ENCODE data around the gene LRMDA. TPM values are rescaled to one million over a fixed set of nuclear protein-coding genes. Genes with fewer than 3 reads are reported as not detected.
A peak's percentile ranks its signal among the peaks of the same experiment; 100 is the strongest.
"Not testable (repeated sequence)": the region's sequence is repeated elsewhere in the genome, so short reads cannot be mapped to it uniquely, and the experiment has no call there.

Gene LRMDA
- total and polyA plus RNA-seq, 2 donors from 2014 or later = 23.2 to 48.6 TPM

DNA sequence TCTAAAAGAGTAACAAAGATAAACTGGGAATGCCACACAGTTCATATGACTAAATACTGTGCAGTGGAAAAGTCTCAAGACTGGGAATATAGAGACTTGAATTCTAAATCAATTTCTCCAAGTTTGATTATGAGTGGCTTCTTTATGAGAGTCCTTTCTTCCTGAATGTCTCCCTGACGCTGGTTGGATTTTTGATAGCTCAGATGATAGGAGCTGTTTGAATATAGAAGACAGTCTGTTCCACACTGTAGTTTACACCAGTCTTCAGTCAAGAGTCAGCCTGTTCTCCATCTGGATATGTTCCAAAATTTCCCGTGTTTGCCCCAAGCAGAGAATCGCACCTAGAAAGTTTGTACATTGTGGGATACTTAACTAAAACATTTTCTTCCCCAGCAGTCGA lies 173.7 kb downstream of the LRMDA start:
- Histone ChIP-seq H3K4me1 (ENCODE audit: control insufficient read depth in 2 of 3, insufficient read depth in 2 of 3, low read depth in 1 of 3, low read length in 3 of 3) (peaks cover 0 to 18% (median 10%) of the 10 kb centered on the region in 3 donors), H3K36me3 (ENCODE audit: control insufficient read depth in 2 of 3, insufficient read depth in 3 of 3, low read length in 3 of 3) (no peaks in the 10 kb centered on the region), H3K27me3 (ENCODE audit: control insufficient read depth, insufficient read depth, low read length) (no peaks in the 10 kb centered on the region), H3K27ac (ENCODE audit: low read depth in 2 of 2, low read length in 2 of 2) (peak overlapping the region in 1 of 2 donors; percentile 25), H3K9ac (ENCODE audit: low read length in 3 of 3) (no peak overlapping the region), H3K4me3 (ENCODE audit: low read length in 3 of 3) (no peak overlapping the region), H3K9me3 (ENCODE audit: control insufficient read depth in 2 of 3, insufficient read depth in 1 of 3, low read length in 3 of 3) (no peaks in the 10 kb centered on the region)
- DNase-seq (no peak), FAIRE-seq (no peak)
- intact Hi-C loops (cut with DNase I) = no loop called here
- TF ChIP-seq, protein P1, sequence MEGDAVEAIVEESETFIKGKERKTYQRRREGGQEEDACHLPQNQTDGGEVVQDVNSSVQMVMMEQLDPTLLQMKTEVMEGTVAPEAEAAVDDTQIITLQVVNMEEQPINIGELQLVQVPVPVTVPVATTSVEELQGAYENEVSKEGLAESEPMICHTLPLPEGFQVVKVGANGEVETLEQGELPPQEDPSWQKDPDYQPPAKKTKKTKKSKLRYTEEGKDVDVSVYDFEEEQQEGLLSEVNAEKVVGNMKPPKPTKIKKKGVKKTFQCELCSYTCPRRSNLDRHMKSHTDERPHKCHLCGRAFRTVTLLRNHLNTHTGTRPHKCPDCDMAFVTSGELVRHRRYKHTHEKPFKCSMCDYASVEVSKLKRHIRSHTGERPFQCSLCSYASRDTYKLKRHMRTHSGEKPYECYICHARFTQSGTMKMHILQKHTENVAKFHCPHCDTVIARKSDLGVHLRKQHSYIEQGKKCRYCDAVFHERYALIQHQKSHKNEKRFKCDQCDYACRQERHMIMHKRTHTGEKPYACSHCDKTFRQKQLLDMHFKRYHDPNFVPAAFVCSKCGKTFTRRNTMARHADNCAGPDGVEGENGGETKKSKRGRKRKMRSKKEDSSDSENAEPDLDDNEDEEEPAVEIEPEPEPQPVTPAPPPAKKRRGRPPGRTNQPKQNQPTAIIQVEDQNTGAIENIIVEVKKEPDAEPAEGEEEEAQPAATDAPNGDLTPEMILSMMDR (IDR thresholded peaks at IDR 0.05; ENCODE audit: borderline replicate concordance, extremely low read depth, insufficient read depth) = no peak

DNA sequence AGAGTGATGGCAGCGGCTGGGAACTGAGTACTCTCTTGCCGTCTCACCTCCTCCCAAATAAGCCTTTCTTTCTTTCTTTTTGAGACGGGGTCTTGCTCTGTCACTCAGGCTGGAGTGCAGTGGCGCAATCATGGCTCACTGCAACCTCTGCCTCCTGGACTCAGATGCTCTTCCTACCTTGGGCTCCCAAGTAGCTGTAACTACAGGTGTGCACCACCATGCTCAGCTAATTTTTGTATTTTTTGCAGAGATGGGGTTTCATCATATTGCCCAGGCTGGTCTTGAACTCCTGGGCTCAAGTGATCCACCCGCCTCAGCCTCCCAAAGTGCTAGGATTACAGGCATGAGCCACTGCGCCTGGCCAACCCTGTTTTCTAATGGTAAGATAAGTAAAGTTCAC lies 174.4 kb downstream of the LRMDA start:
- intact Hi-C loops (cut with DNase I); FAIRE-seq; H3K9me3 ChIP-seq (ENCODE audit: control insufficient read depth in 2 of 3, insufficient read depth in 1 of 3, low read length in 3 of 3); H3K27me3 ChIP-seq (ENCODE audit: control insufficient read depth, insufficient read depth, low read length); H3K36me3 ChIP-seq (ENCODE audit: control insufficient read depth in 2 of 3, insufficient read depth in 3 of 3, low read length in 3 of 3); DNase-seq; H3K9ac ChIP-seq (ENCODE audit: low read length in 3 of 3): not testable (repeated sequence)
- peak overlapping the region; percentile 25 to 58 for H3K27ac ChIP-seq (ENCODE audit: low read depth in 2 of 2, low read length in 2 of 2)
- H3K4me1 ChIP-seq (ENCODE audit: control insufficient read depth in 2 of 3, insufficient read depth in 2 of 3, low read depth in 1 of 3, low read length in 3 of 3) = peaks cover 0 to 12% (median 6%) of the 10 kb centered on the region in 3 donors
- peak overlapping the region in 1 of 3 donors; percentile 19 for H3K4me3 ChIP-seq (ENCODE audit: low read length in 3 of 3)

DNA sequence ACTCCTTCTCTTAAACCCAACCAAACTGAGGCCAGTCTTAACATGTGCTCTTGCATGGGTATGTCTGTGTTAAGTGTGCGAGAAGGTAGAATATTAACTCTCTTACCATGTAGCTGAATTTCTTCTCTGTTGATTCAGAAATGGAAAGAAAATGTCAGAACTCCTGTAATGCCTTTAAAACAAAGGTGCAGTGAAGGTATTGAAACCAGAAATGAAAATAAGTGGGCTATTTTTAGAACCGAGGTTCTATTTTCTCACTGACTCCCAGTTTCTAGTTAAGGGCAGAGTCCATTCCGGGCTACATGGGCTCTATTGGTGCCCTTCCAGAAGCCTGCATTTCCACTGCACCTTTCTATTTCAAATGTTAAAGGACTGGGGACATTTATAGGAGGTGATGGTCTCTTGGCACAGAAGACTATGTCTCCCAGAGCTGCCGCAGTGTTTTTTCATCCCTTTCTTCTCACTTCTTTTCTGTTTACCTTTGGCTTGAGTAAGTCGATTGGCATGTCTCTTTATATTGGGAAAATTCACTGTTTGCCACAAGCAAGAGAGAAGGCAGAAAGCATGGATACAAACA lies 174.9 kb downstream of the LRMDA start:
- H3K4me1 ChIP-seq (ENCODE audit: control insufficient read depth in 2 of 3, insufficient read depth in 2 of 3, low read depth in 1 of 3, low read length in 3 of 3) = peaks cover 0 to 12% (median 4%) of the 10 kb centered on the region in 3 donors
- no peaks in the 10 kb centered on the region for H3K36me3 ChIP-seq (ENCODE audit: control insufficient read depth in 2 of 3, insufficient read depth in 3 of 3, low read length in 3 of 3)
- TF ChIP-seq, protein P1 (IDR thresholded peaks at IDR 0.05; ENCODE audit: borderline replicate concordance, extremely low read depth, insufficient read depth) = no peak
- H3K9me3 ChIP-seq (ENCODE audit: control insufficient read depth in 2 of 3, insufficient read depth in 1 of 3, low read length in 3 of 3) = no peaks in the 10 kb centered on the region
- H3K4me3 ChIP-seq (ENCODE audit: low read length in 3 of 3) = peak overlapping the region in 1 of 3 donors; percentile 19
- peak overlapping the region; percentile 25 to 65 for H3K27ac ChIP-seq (ENCODE audit: low read depth in 2 of 2, low read length in 2 of 2)
- FAIRE-seq (no peak), DNase-seq (no peak)
- intact Hi-C loops (cut with DNase I) = no loop called here
- no peaks in the 10 kb centered on the region for H3K27me3 ChIP-seq (ENCODE audit: control insufficient read depth, insufficient read depth, low read length)
- no peak overlapping the region for H3K9ac ChIP-seq (ENCODE audit: low read length in 3 of 3)

DNA sequence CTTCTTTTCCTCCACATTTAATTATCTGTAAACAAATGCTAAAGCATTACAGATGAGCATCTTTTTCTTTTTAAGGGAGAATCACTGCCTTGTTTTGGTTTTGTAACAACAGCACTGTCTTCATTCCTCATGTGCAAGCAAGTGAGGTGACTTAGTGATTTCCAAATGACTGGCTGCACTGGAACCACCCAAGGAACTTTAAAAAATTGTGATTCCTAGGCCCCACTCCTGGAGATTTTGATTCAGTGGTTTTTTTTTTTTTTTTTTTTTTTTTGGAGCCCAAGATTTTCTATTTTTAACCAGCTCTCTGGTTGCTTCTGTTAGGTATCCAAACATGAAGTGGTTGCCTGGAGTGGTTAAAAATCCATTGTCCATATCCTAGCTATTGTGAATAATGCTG lies 176.2 kb downstream of the LRMDA start:
- Histone ChIP-seq H3K27ac (ENCODE audit: low read depth in 2 of 2, low read length in 2 of 2) (no peak overlapping the region), H3K27me3 (ENCODE audit: control insufficient read depth, insufficient read depth, low read length) (no peaks in the 10 kb centered on the region), H3K36me3 (ENCODE audit: control insufficient read depth in 2 of 3, insufficient read depth in 3 of 3, low read length in 3 of 3) (no peaks in the 10 kb centered on the region), H3K9ac (ENCODE audit: low read length in 3 of 3) (no peak overlapping the region), H3K4me3 (ENCODE audit: low read length in 3 of 3) (no peak overlapping the region), H3K9me3 (ENCODE audit: control insufficient read depth in 2 of 3, insufficient read depth in 1 of 3, low read length in 3 of 3) (no peaks in the 10 kb centered on the region), H3K4me1 (ENCODE audit: control insufficient read depth in 2 of 3, insufficient read depth in 2 of 3, low read depth in 1 of 3, low read length in 3 of 3) (peaks cover 0 to 12% (median 10%) of the 10 kb centered on the region in 3 donors)
- intact Hi-C loops (cut with DNase I) = no loop called here
- DNase-seq (no peak), FAIRE-seq (no peak)
- TF ChIP-seq, protein P1 (IDR thresholded peaks at IDR 0.05; ENCODE audit: borderline replicate concordance, extremely low read depth, insufficient read depth) = no peak
